Measurements from ENCODE around the gene WDR77. TPM values are rescaled to one million over a fixed set of nuclear protein-coding genes. Genes with fewer than 3 reads are reported as not detected.

The WDR77 gene
- total RNA-seq, 3 donors from 2014 or later = 20.2 to 28.2 (median 23.4) TPM

DNA sequence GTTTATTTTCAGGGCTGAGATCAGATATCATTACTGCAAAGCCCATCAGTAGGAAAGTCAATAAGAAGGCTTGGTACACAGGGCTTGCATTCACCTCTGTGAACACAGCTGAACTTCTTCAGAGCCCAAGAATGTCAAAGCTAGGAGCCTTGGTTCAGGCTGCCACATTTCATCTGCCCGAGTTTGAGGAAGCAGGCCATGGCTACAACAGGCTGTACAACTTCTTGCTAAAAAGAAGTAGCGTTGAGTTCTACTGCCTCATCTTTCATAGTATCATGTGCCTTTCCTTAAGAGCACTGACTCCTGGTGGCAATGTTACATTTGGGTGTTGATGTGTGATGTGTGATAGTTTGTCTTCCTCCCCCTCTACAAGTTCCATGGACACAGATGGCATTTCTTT lies 34.8 kb upstream of the WDR77 start:
- intact Hi-C loops (cut with DNase I, micrococcal nuclease) = loop anchor here in 1 of 2 donors (10.0 kb wide), 1 partner anchor 281 kb away; no protein-coding TSS in a partner anchor
- ATAC-seq (no peak), DNase-seq (no peak)
- Histone ChIP-seq H3K4me1 (ENCODE audit: low read depth) (no peaks in the 10 kb centered on the region), H3K4me3 (no peak overlapping the region), H3K9me3 (no peaks in the 10 kb centered on the region), H3K36me3 (ENCODE audit: low read depth) (no peaks in the 10 kb centered on the region)
- TF ChIP-seq, protein P1, sequence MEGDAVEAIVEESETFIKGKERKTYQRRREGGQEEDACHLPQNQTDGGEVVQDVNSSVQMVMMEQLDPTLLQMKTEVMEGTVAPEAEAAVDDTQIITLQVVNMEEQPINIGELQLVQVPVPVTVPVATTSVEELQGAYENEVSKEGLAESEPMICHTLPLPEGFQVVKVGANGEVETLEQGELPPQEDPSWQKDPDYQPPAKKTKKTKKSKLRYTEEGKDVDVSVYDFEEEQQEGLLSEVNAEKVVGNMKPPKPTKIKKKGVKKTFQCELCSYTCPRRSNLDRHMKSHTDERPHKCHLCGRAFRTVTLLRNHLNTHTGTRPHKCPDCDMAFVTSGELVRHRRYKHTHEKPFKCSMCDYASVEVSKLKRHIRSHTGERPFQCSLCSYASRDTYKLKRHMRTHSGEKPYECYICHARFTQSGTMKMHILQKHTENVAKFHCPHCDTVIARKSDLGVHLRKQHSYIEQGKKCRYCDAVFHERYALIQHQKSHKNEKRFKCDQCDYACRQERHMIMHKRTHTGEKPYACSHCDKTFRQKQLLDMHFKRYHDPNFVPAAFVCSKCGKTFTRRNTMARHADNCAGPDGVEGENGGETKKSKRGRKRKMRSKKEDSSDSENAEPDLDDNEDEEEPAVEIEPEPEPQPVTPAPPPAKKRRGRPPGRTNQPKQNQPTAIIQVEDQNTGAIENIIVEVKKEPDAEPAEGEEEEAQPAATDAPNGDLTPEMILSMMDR (IDR thresholded peaks at IDR 0.05) = no peak

DNA sequence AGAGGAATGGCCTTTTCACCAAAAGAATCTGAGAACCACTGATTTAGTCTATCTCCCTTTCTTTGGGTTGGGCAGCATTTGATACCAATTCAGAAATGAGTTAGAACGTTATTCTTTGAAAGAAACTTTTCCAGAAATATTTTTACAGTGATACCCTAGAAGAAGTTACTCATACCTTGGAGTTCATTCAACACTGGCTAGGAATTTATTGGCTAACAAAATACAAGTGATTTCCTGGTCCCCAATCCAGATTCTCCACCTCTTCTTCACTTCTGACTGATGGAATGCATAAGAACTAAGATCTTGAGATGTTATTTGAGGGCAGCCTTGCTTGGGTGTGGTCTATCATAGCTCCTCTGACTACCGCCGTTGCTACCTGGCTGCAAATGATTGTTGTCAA lies 34.1 kb upstream of the WDR77 start:
- Histone ChIP-seq H3K4me3 (no peak overlapping the region), H3K36me3 (ENCODE audit: low read depth) (no peaks in the 10 kb centered on the region), H3K9me3 (no peaks in the 10 kb centered on the region), H3K4me1 (ENCODE audit: low read depth) (no peaks in the 10 kb centered on the region)
- intact Hi-C loops (cut with DNase I, micrococcal nuclease) = loop anchor here in 1 of 2 donors (10.0 kb wide), 1 partner anchor 282 kb away; no protein-coding TSS in a partner anchor
- no peak for DNase-seq
- no peak for ATAC-seq
- TF ChIP-seq, protein P1 (IDR thresholded peaks at IDR 0.05) = no peak

DNA sequence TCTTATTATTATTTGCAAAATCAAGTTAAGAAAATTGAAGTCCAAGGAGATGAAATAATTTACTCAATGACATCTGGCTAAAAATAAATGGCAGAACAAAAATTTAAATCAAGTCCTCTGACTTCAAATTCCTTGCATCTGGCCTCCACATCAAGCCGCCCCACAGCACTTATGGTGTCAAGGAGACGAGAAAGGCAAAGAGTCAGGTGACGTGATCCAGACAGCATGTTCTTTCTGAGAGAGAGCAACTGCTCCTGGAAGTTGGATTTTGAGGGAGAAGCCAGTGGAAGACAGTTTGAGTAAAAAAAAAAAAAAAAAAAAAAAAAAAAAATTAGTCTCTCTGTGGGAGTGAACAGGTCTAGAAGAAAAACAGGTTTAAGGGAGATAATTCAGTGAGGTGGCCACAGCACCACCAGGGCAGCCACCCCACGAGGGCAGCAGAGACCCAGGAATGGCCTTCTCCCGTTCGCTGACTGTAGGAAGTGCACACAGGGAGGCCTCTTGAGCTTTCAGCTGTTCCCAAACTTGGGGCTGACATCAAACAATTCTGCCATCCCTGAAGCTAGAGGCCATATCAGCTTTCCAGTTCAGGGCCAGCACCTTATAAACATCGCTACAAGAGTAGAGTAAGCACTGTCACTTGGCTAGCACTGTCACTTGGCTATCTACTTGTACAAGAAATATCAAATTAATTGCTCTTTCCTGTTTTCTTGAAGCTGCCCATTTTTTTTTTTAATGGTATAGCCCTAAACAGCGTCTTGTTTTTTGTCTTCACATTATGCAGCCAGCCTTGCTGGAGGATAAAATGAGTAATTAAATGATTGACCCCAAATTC lies 32.5 kb upstream of the WDR77 start:
- Histone ChIP-seq H3K36me3 (ENCODE audit: low read depth) (no peaks in the 10 kb centered on the region), H3K4me3 (no peak overlapping the region), H3K9me3 (no peaks in the 10 kb centered on the region), H3K4me1 (ENCODE audit: low read depth) (no peaks in the 10 kb centered on the region)
- peak; percentile 94 for ATAC-seq
- DNase-seq = peak; percentile 78 to 87 (median 85)
- intact Hi-C loops (cut with DNase I, micrococcal nuclease) = loop anchor here in 1 of 2 donors (10.0 kb wide), 1 partner anchor 283 kb away; no protein-coding TSS in a partner anchor
- TF ChIP-seq, protein P1 (IDR thresholded peaks at IDR 0.05) = peak; percentile 37

GRCh38 chr1:111480674-111481073 lies 31.6 kb upstream of the WDR77 start:
- intact Hi-C loops (cut with DNase I, micrococcal nuclease) = loop anchor here in 1 of 2 donors (10.0 kb wide), 1 partner anchor 284 kb away; no protein-coding TSS in a partner anchor
- DNase-seq (no peak), ATAC-seq (no peak)
- no peaks in the 10 kb centered on the region for H3K9me3 ChIP-seq
- H3K4me1 ChIP-seq (ENCODE audit: low read depth) = no peaks in the 10 kb centered on the region
- no peak overlapping the region for H3K4me3 ChIP-seq
- H3K36me3 ChIP-seq (ENCODE audit: low read depth) = no peaks in the 10 kb centered on the region
- TF ChIP-seq, protein P1 (IDR thresholded peaks at IDR 0.05) = no peak

GRCh38 chr1:111476761-111477309 lies 27.8 kb upstream of the WDR77 start:
- intact Hi-C loops (cut with DNase I, micrococcal nuclease) = no loop called here
- Histone ChIP-seq H3K4me3 (no peak overlapping the region), H3K36me3 (ENCODE audit: low read depth) (no peaks in the 10 kb centered on the region), H3K4me1 (ENCODE audit: low read depth) (no peaks in the 10 kb centered on the region), H3K9me3 (no peaks in the 10 kb centered on the region)
- DNase-seq = peak in 1 of 3 donors; percentile 21
- TF ChIP-seq, protein P1 (IDR thresholded peaks at IDR 0.05) = no peak
- ATAC-seq = peak; percentile 66
